SK-N-SH treated with all-trans-retinoic acid at 6 μM for 48 hours (cell line): ENCODE results near the gene ZFP42.
"Not testable (repeated sequence)": the region's sequence is repeated elsewhere in the genome, so short reads cannot be mapped to it uniquely, and the experiment has no call there.

Experiments used
- ATAC-seq: fragments of 200-7000 bp; cut with Tn5 transposase; 3 replicates; pipeline ENCODE4 v1.9.1; 2020; ENCODE audit warnings: mild to moderate bottlenecking, moderate library complexity
- ARNTL ChIP-seq: fragments of 450-650 bp; formaldehyde crosslinking; IDR thresholded peaks from 2 replicates; pipeline ENCODE4 v1.5.0; 2020; ENCODE audit warnings: low read depth, mild to moderate bottlenecking, moderate library complexity, borderline replicate concordance
- CREB5 ChIP-seq: fragments of 250-450 bp; sonication (Bioruptor Pico); IDR thresholded peaks from 2 replicates; pipeline ENCODE4 v1.5.1; 2020; ENCODE audit warnings: low read depth, mild to moderate bottlenecking, moderate library complexity
- CSRNP3 ChIP-seq: fragments of 250-450 bp; sonication (Bioruptor Pico); IDR thresholded peaks from 2 replicates; pipeline ENCODE4 v1.5.1; 2021; ENCODE audit warnings: mild to moderate bottlenecking, moderate library complexity
- ISL1 ChIP-seq: fragments of 250-450 bp; sonication (Bioruptor Pico); IDR thresholded peaks from 2 replicates; pipeline ENCODE4 v2.1.2; 2022; ENCODE audit warnings: mild to moderate bottlenecking, moderate library complexity
- OSR1 ChIP-seq: fragments of 250-450 bp; sonication (Bioruptor Pico); IDR thresholded peaks from 2 replicates; pipeline ENCODE4 v1.8.0; 2022; ENCODE audit warnings: moderate library complexity, mild to moderate bottlenecking, inconsistent platforms
- PATZ1 ChIP-seq: fragments of 250-450 bp; sonication (Bioruptor Pico); IDR thresholded peaks from 2 replicates; pipeline ENCODE4 v1.8.0; 2020; ENCODE audit warnings: mild to moderate bottlenecking, moderate library complexity, borderline replicate concordance
- POU6F1 ChIP-seq: fragments of 250-450 bp; sonication (Bioruptor Pico); IDR thresholded peaks from 2 replicates; pipeline ENCODE4 v1.8.0; 2021; ENCODE audit warnings: low read depth, mild to moderate bottlenecking, moderate library complexity, borderline replicate concordance
- PPARA ChIP-seq: fragments of 250-450 bp; sonication (Bioruptor Pico); IDR thresholded peaks from 2 replicates; pipeline ENCODE4 v1.5.0; 2020; ENCODE audit warnings: mild to moderate bottlenecking, borderline replicate concordance
- RARB ChIP-seq: fragments of 250-450 bp; sonication (Bioruptor Pico); IDR thresholded peaks from 2 replicates; pipeline ENCODE4 v1.8.0; 2021; ENCODE audit warnings: mild to moderate bottlenecking, moderate library complexity
- SNAI2 ChIP-seq: fragments of 250-450 bp; sonication (Bioruptor Pico); IDR thresholded peaks from 2 replicates; pipeline ENCODE4 v1.5.0; 2020; ENCODE audit warnings: mild to moderate bottlenecking, moderate library complexity
- TCF4 ChIP-seq: fragments of 250-450 bp; sonication (Bioruptor Pico); IDR thresholded peaks from 2 replicates; pipeline ENCODE4 v1.8.0; 2021; ENCODE audit warnings: mild to moderate bottlenecking, moderate library complexity, borderline replicate concordance
- TOX ChIP-seq: fragments of 250-450 bp; sonication (Bioruptor Pico); IDR thresholded peaks from 2 replicates; pipeline ENCODE4 v1.8.0; 2021; ENCODE audit warnings: mild to moderate bottlenecking, moderate library complexity, borderline replicate concordance
- TSHZ2 ChIP-seq: fragments of 250-450 bp; sonication (Bioruptor Pico); IDR thresholded peaks from 2 replicates; pipeline ENCODE4 v1.5.0; 2020; ENCODE audit warnings: mild to moderate bottlenecking, moderate library complexity
- ZC3H10 ChIP-seq: fragments of 250-450 bp; sonication (Bioruptor Pico); IDR thresholded peaks from 2 replicates; pipeline ENCODE4 v1.5.1; 2021; ENCODE audit warnings: mild to moderate bottlenecking, moderate library complexity
- ZFP3 ChIP-seq: fragments of 250-450 bp; sonication (Bioruptor Pico); IDR thresholded peaks from 2 replicates; pipeline ENCODE4 v1.5.0; 2020; ENCODE audit warnings: mild to moderate bottlenecking, moderate library complexity
- ZFP30 ChIP-seq: fragments of 450-650 bp; formaldehyde crosslinking; IDR thresholded peaks from 2 replicates; pipeline ENCODE4 v1.5.0; 2022; ENCODE audit warnings: mild to moderate bottlenecking, moderate library complexity
- ZNF70 ChIP-seq: fragments of 450-650 bp; formaldehyde crosslinking; IDR thresholded peaks from 2 replicates; pipeline ENCODE4 v1.5.0; 2020; ENCODE audit warnings: mild to moderate bottlenecking, moderate library complexity
- ZNF8 ChIP-seq: fragments of 450-650 bp; formaldehyde crosslinking; IDR thresholded peaks from 2 replicates; pipeline ENCODE4 v1.5.0; 2020; ENCODE audit warnings: mild to moderate bottlenecking, moderate library complexity

The ZFP42 gene

GRCh38 chr4:187996502-187997177 lies 1.1 kb downstream of the ZFP42 start:
- no peak for TF ChIP-seq PATZ1 (CRISPR knock-in tag)
- TF ChIP-seq, all 23 proteins: peak for 0
- ATAC-seq: no peak

- ATAC-seq: not testable (repeated sequence)
Measured at GRCh38 chr4:187997991-187998390, 2.4 kb downstream of the ZFP42 start.

GRCh38 chr4:187999406-187999932 lies 3.9 kb downstream of the ZFP42 start:
- no peak for TF ChIP-seq POU6F1 (CRISPR knock-in tag)
- no peak for TF ChIP-seq ZNF70
- no peak for TF ChIP-seq RARB
- TF ChIP-seq TOX (CRISPR knock-in tag): no peak
- no peak for TF ChIP-seq OSR1 (CRISPR knock-in tag)
- no peak for TF ChIP-seq ISL1 (CRISPR knock-in tag)
- no peak for TF ChIP-seq SNAI2
- TF ChIP-seq CREB5 (CRISPR knock-in tag): no peak
- no peak for TF ChIP-seq TCF4 (CRISPR knock-in tag)
- TF ChIP-seq PPARA (CRISPR knock-in tag): no peak
- no peak for TF ChIP-seq ARNTL
- TF ChIP-seq CSRNP3 (CRISPR knock-in tag): no peak
- no peak for TF ChIP-seq ZC3H10 (CRISPR knock-in tag)
- TF ChIP-seq ZNF8 (CRISPR knock-in tag): no peak
- no peak for TF ChIP-seq PATZ1 (CRISPR knock-in tag)
- ATAC-seq: no peak

GRCh38 chr4:188002323-188002722 lies 6.8 kb downstream of the ZFP42 start:
- ATAC-seq: no peak
- no peak for TF ChIP-seq ZFP30 (CRISPR knock-in tag)
- no peak for TF ChIP-seq TSHZ2 (CRISPR knock-in tag)
- TF ChIP-seq PATZ1 (CRISPR knock-in tag): no peak
- TF ChIP-seq OSR1 (CRISPR knock-in tag): no peak
- TF ChIP-seq RARB: no peak
- no peak for TF ChIP-seq POU6F1 (CRISPR knock-in tag)
- TF ChIP-seq ZFP3 (CRISPR knock-in tag): no peak
